Fibroblast of lung (primary cell): ENCODE measurements around the gene ARHGAP35. TPM values are rescaled to one million over a fixed set of nuclear protein-coding genes. Genes with fewer than 3 reads are reported as not detected.

ENCODE experiments used
- DNase-seq, 2 donors: peaks; one replicate each; pipeline versions ENCODE4 v3.0.0 to v3.0.0-alpha.2; 2010; ENCODE audit warnings: low read depth in 2 of 2
- H2AFZ ChIP-seq: 2 replicates; pipeline ENCODE4 v1.5.1; 2012; ENCODE audit warnings: low read length, control low read depth, inconsistent platforms
- H3K27ac ChIP-seq: 2 replicates; pipeline ENCODE4 v1.5.1; 2011; ENCODE audit warnings: low read length, control low read depth; ENCODE audit not compliant: insufficient read depth
- H3K27me3 ChIP-seq: 2 replicates; pipeline ENCODE4 v1.5.1; 2011; ENCODE audit warnings: mild to moderate bottlenecking, low read length; ENCODE audit not compliant: control insufficient read depth, insufficient read depth
- H3K36me3 ChIP-seq: 2 replicates; pipeline ENCODE4 v1.5.1; 2011; ENCODE audit warnings: low read length; ENCODE audit not compliant: control insufficient read depth, insufficient read depth
- H3K4me1 ChIP-seq: 2 replicates; pipeline ENCODE4 v1.5.1; 2011; ENCODE audit warnings: low read length; ENCODE audit not compliant: control insufficient read depth, insufficient read depth; ENCODE audit errors: extremely low read depth
- H3K4me2 ChIP-seq: 2 replicates; pipeline ENCODE4 v1.5.1; 2011; ENCODE audit warnings: low read length, control low read depth; ENCODE audit not compliant: insufficient read depth; ENCODE audit errors: extremely low read depth
- H3K4me3 ChIP-seq, 4 experiments: fragments of 200-600 bp in 1 of 4; sonication (generic) in 1 of 4; replicated peaks in 1 of 4; 2 replicates each; pipeline ENCODE4 v1.5.1; 2011 to 2016; ENCODE audit warnings: low read length in 4 of 4, low read depth in 3 of 4, mild to moderate bottlenecking in 3 of 4, control low read depth in 2 of 4, inconsistent platforms in 1 of 4, mixed read lengths in 1 of 4; ENCODE audit not compliant: insufficient read depth in 1 of 4; ENCODE audit errors: control extremely low read depth in 1 of 4
- H3K79me2 ChIP-seq: 2 replicates; pipeline ENCODE4 v1.5.1; 2012; ENCODE audit warnings: mild to moderate bottlenecking, low read length, inconsistent platforms; ENCODE audit not compliant: control insufficient read depth, insufficient read depth
- H3K9ac ChIP-seq: 2 replicates; pipeline ENCODE4 v1.5.1; 2011; ENCODE audit warnings: mild to moderate bottlenecking, low read length, control low read depth; ENCODE audit not compliant: insufficient read depth
- H3K9me3 ChIP-seq: 2 replicates; pipeline ENCODE4 v1.5.1; 2012; ENCODE audit warnings: low read depth, low read length; ENCODE audit not compliant: control insufficient read depth, insufficient read depth
- H4K20me1 ChIP-seq: 2 replicates; pipeline ENCODE4 v1.5.1; 2011; ENCODE audit warnings: low read length; ENCODE audit not compliant: control insufficient read depth, insufficient read depth; ENCODE audit errors: extremely low read depth
- CTCF ChIP-seq, 2 donors: IDR thresholded peaks in 1 of 2; conservative IDR thresholded peaks in 1 of 2; 1 replicate in 1 of 2; 2 replicates in 1 of 2; pipeline ENCODE4 v1.5.1; 2011 to 2012; ENCODE audit warnings: low read length in 2 of 2, control low read depth in 1 of 2, inconsistent platforms in 1 of 2, low read depth in 1 of 2, mild to moderate bottlenecking in 1 of 2
- EZH2 ChIP-seq: IDR thresholded peaks from 2 replicates; pipeline ENCODE4 v1.5.1; 2012; ENCODE audit warnings: low read length, control low read depth, mild to moderate bottlenecking; ENCODE audit errors: missing control alignments
- polyA plus RNA-seq, 2 donors: library from polyadenylated mRNA; depleted of rRNA in 1 of 2; stranded (reverse) in 1 of 2; unstranded in 1 of 2; fragments of >200 nt; gene quantifications; 2 replicates each; pipeline ENCODE4 v1.2.1, GENCODE V29; 2011 to 2012; ENCODE audit warnings: missing spikeins in 1 of 2
- total RNA-seq: library from RNA; depleted of rRNA; stranded (reverse); fragments of >200 nt; gene quantifications from 2 replicates; pipeline ENCODE4 v1.2.1, GENCODE V29; 2014

The ARHGAP35 gene
- total and polyA plus RNA-seq, 2 donors (not counting 1 experiment from before 2014, with no cell fraction given): 26.0 to 47.6 TPM

GRCh38 chr19:46890423-46891170, 29.8 kb downstream of the ARHGAP35 start:
- Histone ChIP-seq H3K9ac (peak overlapping the region; percentile 13), H3K4me2 (peak overlapping the region; percentile 44), H4K20me1 (peaks cover 3% of the 10 kb centered on the region), H3K27me3 (no peaks in the 10 kb centered on the region), H3K36me3 (no peaks in the 10 kb centered on the region), H3K4me1 (peaks cover 8% of the 10 kb centered on the region), H3K4me3 (no peak overlapping the region), H3K9me3 (no peaks in the 10 kb centered on the region), H3K79me2 (peaks cover 48% of the 10 kb centered on the region), H2AFZ (no peak overlapping the region), H3K27ac (peak overlapping the region; percentile 72)
- peak; percentile 86 to 87 for DNase-seq
- no peak for TF ChIP-seq CTCF (conservative IDR thresholded peaks at IDR 0.05 in 1 of 2, IDR thresholded peaks at IDR 0.05 in 1 of 2; ENCODE audit: low read depth in 1 of 2, low read length in 2 of 2)
- no peak for TF ChIP-seq EZH2

- Histone ChIP-seq H3K4me1 (peaks cover 8% of the 10 kb centered on the region), H3K27me3 (no peaks in the 10 kb centered on the region), H2AFZ (no peak overlapping the region), H3K36me3 (no peaks in the 10 kb centered on the region), H3K4me3 (no peak overlapping the region), H4K20me1 (peaks cover 3% of the 10 kb centered on the region), H3K4me2 (no peak overlapping the region), H3K9ac (no peak overlapping the region), H3K79me2 (peaks cover 48% of the 10 kb centered on the region), H3K27ac (no peak overlapping the region), H3K9me3 (no peaks in the 10 kb centered on the region)
- DNase-seq: no peak
- no peak for TF ChIP-seq CTCF (conservative IDR thresholded peaks at IDR 0.05 in 1 of 2, IDR thresholded peaks at IDR 0.05 in 1 of 2; ENCODE audit: low read depth in 1 of 2, low read length in 2 of 2)
- TF ChIP-seq EZH2: no peak
Observed at GRCh38 chr19:46892252-46893179, 31.7 kb downstream of the ARHGAP35 start.
